HL-60 (cell line): Measurements from ENCODE around the gene TSPAN31.

ENCODE experiments used
- CTCF ChIP-seq: IDR thresholded peaks from one replicate; pipeline ENCODE4 v1.5.1; 2011; ENCODE audit warnings: low read length, control low read depth, inconsistent platforms; ENCODE audit not compliant: insufficient read depth
- GABPA ChIP-seq: IDR thresholded peaks from 2 replicates; pipeline ENCODE4 v1.6.1; 2012; ENCODE audit warnings: low read depth
- POLR2AphosphoS5 ChIP-seq: IDR thresholded peaks from 2 replicates; pipeline ENCODE4 v1.6.1; 2012; ENCODE audit warnings: low read depth
- REST ChIP-seq: IDR thresholded peaks from 2 replicates; pipeline ENCODE4 v1.6.1; 2012; ENCODE audit warnings: low read depth; ENCODE audit not compliant: insufficient replicate concordance
- SPI1 ChIP-seq: IDR thresholded peaks from 2 replicates; pipeline ENCODE4 v1.6.1; 2012; ENCODE audit warnings: low read depth, mild to moderate bottlenecking, borderline replicate concordance

- TF ChIP-seq CTCF (no peak), POLR2AphosphoS5 (no peak), SPI1 (no peak), REST (no peak), GABPA (no peak)
Observed at GRCh38 chr12:57767305-57767698, 22.5 kb downstream of the TSPAN31 start.
